Right lobe of liver (tissue), 4 donors: ENCODE results near the gene ZCCHC24.

Source experiments
- POLR2A ChIP-seq: fragments of 450-650 bp; IDR thresholded peaks from one replicate; pipeline ENCODE4 v1.6.1; 2017; ENCODE audit warnings: antibody characterized with exemption, mild to moderate bottlenecking
- TF ChIP-seq, protein P1 (sequence below), 4 donors: fragments of 200-600 bp in 3 of 4; fragments of 450-650 bp in 1 of 4; IDR thresholded peaks; one replicate each; pipeline versions ENCODE4 v1.5.1 to v1.8.0; 2016 to 2022; ENCODE audit warnings: antibody characterized with exemption in 4 of 4, mild to moderate bottlenecking in 2 of 4
- donor health status: DM: no; HTN: no; CAD: no.
- donor health status: DM: no; HTN: no; CAD: no.
- donor health status: DM: no; HTN: yes; CAD: no.

DNA sequence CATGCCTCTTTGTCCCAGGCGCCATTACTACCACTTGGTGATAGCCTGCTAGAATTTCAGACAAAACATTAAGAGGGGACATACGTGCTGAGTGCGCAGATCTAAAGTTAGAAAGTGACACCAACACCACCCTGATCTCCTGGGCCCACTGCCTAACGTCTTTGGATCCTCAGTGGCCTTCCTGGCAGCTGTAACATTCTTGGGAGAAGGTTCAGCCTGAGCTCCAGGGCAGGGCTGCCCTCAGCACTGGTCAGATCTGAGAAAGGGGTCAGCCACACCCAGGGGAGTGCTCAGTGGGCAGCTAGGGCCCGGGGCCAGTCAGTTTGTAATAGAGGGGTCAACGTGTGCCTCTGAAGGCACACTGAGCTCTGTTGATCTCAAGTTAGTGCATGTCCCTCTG is 48.4 kb downstream of the ZCCHC24 start:
- TF ChIP-seq, protein P1, sequence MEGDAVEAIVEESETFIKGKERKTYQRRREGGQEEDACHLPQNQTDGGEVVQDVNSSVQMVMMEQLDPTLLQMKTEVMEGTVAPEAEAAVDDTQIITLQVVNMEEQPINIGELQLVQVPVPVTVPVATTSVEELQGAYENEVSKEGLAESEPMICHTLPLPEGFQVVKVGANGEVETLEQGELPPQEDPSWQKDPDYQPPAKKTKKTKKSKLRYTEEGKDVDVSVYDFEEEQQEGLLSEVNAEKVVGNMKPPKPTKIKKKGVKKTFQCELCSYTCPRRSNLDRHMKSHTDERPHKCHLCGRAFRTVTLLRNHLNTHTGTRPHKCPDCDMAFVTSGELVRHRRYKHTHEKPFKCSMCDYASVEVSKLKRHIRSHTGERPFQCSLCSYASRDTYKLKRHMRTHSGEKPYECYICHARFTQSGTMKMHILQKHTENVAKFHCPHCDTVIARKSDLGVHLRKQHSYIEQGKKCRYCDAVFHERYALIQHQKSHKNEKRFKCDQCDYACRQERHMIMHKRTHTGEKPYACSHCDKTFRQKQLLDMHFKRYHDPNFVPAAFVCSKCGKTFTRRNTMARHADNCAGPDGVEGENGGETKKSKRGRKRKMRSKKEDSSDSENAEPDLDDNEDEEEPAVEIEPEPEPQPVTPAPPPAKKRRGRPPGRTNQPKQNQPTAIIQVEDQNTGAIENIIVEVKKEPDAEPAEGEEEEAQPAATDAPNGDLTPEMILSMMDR (IDR thresholded peaks at IDR 0.05), result no peak
- no peak for TF ChIP-seq POLR2A
